ENCODE measurements around the gene RPS21. TPM values are rescaled to one million over a fixed set of nuclear protein-coding genes. Genes with fewer than 3 reads are reported as not detected.
"Not testable (repeated sequence)": the region's sequence is repeated elsewhere in the genome, so short reads cannot be mapped to it uniquely, and the experiment has no call there.

RPS21 gene
- polyA plus RNA-seq, 4 donors, result 692 to 1,041 (median 746) TPM

DNA sequence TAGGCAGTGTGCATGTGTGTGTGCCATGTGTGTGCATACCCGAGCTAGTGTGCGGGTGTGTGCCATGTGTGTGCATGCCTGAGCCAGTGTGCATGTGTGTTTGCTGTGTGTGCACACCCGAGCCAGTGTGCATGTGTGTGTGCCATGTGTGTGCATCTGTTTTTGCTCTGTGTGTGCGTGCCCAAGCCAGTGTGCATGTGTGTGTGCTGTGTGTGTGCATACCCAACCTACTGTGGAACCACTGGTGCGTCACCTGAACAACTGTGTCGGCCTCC is 34.8 kb downstream of the RPS21 start:
- no peak for DNase-seq (ENCODE audit: low read depth in 4 of 4, low spot score in 3 of 4)

DNA sequence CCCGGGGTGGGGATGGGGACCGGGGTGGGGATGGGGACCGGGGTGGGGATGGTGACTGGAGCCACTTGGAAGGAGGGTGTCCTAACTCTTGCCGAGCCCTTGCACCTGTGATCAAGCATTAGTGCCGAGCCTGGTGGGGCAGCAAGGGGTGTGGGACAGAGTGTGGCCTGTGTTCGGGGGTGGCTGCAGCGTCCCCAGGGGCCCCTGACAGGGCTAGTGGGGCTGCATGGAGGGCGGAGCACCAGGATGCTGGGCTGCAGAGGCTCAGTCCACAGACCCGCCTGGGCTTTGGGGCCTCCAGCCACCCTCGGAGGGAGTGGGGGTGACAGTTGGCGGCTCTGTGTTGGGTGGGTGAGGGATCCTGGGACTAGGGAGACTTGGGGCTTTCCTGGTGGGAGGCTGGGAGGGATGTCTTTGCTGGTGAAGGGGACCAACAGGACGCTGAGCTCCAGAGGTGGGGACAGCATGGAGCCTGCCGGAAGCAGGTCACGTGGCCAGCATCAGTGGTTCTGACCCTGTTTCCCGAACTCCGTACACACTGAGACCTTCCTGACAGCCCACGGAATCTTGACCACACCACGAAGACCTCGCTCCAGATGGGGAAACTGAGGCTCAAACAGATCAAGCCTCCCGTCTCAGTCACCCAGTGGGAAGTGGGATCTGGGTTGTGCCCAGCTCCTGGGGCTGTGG is 35.9 kb downstream of the RPS21 start:
- no peak for DNase-seq (ENCODE audit: low read depth in 4 of 4, low spot score in 3 of 4)

DNA sequence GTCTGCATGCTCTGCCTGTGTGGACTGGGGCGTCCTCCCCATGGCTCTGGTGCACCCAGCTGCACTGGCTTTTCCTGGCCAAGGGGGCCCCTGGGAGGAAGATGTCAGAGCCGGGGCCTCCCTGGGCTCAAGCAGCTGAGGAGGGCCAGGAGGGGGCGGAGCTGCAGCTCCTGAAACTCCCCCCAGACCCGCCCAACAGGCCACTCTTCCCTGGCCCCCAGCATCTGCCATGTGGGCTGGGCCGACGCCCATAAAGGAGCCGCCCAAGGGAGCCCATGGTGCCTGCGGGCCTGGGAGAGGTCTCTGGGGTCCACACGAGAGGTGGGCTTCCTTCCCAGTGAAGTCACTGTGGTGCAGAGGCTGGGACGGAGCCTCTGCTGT is 36.4 kb downstream of the RPS21 start:
- no peak for DNase-seq (ENCODE audit: low read depth in 4 of 4, low spot score in 3 of 4)

DNA sequence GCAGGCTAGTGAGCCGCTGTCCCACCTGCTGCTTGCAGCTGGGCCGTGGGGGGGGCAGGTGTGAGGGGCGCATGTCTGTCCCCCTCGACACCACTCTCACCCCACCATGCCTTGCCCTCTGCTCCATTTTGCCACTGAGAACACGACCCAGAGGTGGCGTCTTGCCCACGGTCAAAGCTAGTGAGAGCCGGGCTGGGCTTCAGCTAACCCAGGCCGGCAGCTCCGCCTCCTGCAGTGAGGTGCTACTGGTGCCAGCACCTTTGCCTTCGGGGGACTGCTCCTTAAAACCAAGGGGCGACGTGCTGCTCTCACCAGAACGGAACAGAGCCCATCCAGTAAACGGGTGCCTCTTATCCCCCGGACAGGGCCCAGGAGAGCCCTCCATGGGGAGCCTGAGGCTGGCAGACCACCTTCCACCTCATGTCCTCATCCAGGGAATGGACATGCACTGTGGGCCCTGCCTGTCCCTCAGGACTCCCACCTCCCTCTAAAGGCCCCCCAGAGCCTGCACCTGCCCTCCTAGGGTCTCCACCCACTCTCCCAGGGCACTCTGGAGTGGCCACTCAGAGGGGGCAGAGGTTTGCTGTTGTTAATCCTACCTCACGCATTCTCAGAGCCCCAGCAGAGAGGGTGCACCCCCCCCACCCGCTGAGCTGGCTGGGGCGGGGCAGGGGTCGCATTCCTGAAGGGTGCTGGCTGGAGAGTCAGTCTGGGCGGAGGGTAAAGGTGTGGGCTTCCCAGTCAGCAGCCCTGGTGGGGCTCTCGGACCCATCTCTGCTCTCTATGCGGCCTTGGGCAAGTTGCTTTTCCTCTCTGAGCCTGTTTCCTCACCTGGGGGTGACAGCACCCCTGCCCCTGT is 37.6 kb downstream of the RPS21 start:
- no peak for DNase-seq (ENCODE audit: low read depth in 4 of 4, low spot score in 3 of 4)

DNA sequence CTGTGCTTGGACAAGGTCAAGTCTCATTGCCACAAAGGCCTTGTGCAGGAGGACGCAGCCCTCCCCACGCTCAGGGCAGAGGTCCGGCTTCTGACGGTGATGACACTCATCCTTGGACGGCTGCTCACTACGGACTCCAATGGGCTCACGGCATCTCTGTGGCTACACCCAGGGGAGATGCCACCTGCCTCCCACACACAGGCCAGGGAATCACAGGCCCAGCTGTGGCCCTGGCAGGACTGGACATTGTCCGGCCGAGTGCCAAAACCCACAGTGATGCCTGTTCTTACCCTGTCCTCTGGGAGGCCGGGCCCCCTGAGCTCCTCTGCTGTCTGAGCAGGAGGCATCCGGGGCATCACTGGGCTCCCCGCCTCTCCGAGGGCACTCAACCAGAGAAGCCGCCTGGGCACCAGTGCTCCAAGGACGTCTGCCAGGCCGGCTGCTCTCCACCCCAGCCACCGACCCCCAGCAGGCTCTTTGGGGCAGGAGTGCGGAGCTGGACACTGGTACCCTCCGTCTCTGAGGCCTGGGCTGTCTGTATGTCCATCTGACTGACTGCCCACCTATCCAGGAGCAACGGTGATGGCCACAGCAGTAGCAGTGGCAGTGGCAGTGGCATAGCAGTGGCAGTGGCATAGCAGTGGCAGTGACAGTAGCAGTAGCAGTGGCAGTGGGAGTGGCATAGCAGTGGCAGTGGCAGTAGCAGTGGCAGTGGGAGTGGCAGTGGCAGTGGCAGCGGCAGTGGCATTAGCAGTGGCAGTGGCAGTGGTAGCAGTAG is 38.6 kb downstream of the RPS21 start:
- no peak for DNase-seq (ENCODE audit: low read depth in 4 of 4, low spot score in 3 of 4)

DNA sequence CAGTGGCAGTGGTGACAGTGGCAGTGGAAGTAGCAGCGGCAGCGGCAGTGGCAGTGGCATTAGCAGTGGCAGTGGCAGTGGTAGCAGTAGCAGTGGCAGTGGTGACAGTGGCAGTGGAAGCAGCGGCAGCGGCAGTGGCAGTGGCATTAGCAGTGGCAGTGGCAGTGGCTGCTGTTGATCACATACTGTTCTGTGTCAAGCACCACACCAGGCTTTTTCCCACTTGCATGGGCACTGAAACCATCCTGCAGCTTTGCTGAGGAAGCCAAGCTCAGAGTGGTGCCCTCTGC is 39.1 kb downstream of the RPS21 start:
- not testable (repeated sequence) for DNase-seq (ENCODE audit: low read depth in 4 of 4, low spot score in 3 of 4)

DNA sequence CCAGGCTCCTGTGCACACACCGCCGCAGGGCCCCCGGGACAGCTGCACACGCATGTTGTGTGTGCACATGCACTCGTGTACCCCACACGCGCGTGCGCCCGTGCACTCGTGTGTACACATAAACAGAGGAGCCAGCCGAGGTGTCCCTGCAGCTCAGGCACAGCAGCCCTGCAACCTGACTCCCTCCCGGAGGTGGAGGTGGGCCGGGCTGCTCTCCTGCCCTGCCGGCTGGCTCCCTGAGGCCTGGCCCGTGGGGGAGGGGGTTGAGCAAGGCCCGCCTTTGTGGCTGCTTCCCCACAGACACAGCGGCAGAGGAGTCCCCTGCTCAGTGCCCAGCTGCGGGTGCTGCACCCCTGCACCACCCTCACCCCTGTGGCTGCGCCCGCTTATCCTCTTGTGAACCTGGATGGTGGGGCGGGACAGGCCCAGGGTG is 39.8 kb downstream of the RPS21 start:
- no peak for DNase-seq (ENCODE audit: low read depth in 4 of 4, low spot score in 3 of 4)

DNA sequence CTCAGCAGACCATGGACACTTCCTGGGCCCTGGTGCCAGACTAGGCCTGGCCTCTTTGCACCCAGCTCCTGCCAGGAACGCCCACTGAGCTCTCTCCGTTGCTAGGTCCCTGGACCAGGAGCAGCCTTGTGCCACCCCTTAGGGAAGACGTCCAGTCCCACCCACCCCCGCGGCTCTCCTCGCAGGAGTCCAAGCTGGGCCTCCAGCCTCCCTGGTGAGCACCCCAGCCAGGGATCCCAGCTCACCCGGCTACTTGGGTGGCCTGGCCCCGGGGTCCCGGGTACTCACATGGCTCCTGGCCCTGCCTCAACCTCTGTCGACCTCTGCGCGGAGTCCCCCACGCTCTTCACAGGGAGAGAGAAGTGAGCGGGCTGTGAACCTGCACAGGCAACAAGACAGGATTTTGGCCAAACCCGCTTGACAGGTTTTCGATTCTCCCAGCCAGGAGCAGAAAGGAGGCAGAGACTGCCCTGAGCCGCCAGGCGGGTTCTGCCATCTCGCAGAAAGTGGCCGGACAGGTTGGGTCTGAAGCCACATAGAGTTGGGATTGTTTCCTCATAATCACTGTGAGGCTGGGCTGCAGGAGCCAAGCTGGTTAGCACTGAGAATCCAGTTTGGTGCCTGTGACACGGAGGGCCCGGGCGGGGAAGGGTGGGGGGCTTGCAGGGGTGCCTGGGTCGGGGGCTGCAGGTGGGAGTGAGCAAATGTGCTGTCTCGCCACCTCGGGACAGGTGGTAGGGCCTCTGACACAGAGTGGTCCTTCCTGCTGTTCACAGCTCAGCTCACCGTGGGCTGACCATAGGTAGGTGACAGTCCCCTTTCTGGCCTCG is 40.5 kb downstream of the RPS21 start, which contains the start of gene RBBP8NL:
RBBP8NL (minus strand) TSS at position 368 of the 830 bp plus-strand sequence. CDS start 7,892 bp downstream, outside the sequence.
- peak in 3 of 4 donors; percentile 63 to 78 (median 73) for DNase-seq (ENCODE audit: low read depth in 4 of 4, low spot score in 3 of 4)

DNA sequence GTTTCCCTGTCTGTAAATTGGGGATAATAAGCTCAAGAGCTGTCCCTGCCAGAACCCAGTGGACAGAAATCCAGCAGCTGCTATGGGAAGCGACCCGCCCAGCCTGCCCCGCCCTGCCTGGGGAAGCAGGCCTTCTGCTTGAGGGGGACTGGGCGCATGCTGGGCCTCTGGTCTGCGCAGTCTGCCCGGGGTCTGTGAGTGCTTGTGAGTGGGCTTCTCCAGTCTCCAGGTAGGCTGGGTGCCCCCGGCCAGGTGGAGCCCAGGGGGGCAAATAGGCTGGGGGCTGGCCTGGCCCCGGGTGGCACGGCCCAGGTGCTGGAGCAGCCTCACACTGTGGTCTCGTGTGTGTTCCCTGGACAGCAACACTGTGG is 41.1 kb downstream of the RPS21 start:
- no peak for DNase-seq (ENCODE audit: low read depth in 4 of 4, low spot score in 3 of 4)

DNA sequence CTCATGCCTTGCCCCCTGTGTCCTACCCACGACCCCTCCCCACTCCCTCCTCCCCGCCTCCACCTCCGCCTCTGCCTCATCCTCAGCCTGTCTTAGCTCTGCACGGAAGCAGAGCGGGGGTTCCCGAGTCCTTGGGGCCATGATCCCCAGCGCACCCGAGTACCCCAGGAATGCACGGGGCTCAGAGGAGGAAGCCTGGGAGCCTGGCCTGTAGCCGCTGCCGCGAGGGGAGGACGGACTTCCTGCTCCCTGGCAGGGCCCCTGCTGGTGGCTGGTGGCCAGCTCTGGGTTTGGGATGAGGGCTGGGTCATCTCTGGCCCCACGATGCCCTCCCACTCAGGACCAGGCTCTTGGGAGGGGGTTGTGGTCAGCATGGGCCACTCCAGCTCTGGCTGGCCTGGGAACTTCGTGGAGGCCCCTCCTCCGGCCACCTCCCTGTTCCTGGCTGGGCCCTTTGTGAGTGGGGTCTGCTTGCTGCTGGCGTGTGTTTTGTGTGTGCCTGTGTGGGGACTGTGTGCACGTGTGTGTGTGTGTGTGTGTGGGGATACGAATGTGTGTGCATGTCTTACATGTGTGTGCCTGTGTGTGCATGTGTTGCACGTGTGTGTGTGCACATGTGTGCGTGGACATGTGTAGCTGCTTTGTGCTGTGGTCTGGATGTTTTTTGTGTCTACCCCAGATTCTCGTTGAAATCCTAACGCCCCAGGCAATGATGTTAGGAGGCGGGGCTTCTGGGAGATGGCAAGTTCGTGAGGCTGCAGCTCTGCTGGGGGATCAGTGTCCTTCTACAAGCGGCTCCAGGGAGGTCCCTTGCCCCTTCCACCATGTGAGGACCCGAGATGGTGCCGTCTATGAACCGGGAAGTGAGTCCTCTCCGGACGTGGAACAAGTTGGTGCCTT is 41.7 kb downstream of the RPS21 start:
- DNase-seq (ENCODE audit: low read depth in 4 of 4, low spot score in 3 of 4), result no peak

DNA sequence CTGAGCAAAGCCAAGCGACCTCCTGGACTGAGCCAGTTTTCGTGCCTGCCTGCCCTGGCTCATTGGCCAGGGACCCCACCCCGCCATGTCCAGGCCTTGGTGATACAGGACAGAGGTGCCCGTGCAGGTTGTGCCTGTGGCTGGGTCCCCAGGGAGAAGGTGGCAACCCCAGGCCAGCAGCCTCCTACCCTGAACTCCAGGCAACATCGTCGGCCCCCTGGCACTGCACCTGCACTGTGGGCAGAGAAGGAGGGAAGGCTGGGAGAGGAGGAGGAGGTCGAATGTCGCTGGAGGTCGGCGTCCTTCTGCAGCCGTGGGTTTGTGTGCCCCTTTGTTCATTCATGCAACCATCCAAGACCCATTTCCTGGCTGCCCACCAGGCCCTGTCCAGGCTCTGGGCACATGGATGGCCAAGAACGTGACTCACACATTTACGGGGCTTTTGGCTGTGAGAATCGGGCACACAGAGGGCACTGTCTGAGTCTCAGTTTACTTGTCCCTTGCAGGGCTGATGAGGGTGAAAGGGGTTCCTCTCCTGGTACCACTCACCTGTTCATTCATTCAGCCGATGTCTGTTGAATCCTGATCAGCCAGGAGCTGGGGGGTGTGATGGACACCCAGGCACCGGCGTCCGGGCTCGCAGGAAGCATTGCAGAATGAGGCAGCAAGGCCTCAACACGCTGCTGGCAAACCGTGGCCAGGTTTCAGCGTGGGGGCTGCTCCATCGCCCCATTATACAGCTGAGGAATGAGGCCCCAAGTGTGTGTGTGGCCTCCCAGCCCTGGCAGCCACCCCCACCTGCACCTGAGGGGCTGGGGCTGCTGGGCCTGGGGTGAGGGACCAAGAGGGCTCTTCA is 42.8 kb downstream of the RPS21 start:
- DNase-seq (ENCODE audit: low read depth in 4 of 4, low spot score in 3 of 4), result no peak

DNA sequence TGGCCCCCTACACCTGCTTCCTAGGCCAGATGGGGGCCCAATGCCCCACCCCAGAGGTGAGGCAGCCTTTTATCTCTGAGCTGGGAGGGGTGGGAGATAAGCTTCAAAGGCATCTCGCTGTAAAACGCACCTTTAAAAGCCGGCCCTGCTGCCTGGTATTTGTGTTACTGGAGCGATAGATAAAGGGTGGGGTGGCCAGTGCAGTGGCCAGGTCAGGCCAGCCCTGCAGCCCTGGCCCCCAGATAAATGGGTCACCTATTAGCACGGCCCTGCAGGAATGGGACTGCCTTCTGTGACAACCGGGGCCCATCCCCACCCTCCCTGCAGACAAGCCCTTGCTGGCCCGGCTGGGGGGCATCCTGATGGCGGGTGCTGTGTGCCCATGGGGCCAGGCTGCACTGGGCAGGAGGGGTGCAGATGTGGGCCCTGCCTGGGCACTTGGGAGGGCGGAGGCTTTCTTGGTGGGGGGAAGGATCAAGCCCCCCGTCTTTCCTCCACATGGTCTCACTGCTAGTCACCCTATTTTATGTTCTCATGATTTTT is 43.5 kb downstream of the RPS21 start:
- no peak for DNase-seq (ENCODE audit: low read depth in 4 of 4, low spot score in 3 of 4)

DNA sequence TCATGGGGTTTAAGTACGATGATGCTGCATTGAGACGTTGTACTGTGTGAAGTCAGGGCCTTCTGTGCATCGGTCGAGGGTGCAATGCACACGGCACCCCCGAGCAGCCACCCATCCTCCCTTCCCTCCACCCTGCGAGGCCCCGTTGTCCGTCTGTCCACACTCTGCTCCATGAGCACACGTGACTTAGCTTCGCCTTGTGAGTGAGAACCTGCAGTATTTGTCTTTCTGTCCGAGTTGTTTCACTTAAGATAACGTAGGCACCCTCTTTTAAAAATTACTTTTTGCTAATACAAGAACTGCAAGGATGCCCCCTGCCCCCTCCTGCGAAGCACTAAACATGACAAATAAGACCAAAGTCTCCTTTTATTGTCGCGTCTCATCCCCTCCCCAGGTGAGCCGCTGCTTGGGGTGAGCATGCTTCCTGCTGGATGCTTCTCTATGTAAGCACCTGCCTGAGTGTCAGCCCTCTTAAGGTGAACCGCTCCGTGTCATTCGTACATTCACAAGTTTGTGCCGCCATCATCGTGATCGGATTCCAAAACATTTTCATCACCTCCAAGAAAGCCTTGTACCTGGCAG is 44.1 kb downstream of the RPS21 start:
- DNase-seq (ENCODE audit: low read depth in 4 of 4, low spot score in 3 of 4), result no peak

DNA sequence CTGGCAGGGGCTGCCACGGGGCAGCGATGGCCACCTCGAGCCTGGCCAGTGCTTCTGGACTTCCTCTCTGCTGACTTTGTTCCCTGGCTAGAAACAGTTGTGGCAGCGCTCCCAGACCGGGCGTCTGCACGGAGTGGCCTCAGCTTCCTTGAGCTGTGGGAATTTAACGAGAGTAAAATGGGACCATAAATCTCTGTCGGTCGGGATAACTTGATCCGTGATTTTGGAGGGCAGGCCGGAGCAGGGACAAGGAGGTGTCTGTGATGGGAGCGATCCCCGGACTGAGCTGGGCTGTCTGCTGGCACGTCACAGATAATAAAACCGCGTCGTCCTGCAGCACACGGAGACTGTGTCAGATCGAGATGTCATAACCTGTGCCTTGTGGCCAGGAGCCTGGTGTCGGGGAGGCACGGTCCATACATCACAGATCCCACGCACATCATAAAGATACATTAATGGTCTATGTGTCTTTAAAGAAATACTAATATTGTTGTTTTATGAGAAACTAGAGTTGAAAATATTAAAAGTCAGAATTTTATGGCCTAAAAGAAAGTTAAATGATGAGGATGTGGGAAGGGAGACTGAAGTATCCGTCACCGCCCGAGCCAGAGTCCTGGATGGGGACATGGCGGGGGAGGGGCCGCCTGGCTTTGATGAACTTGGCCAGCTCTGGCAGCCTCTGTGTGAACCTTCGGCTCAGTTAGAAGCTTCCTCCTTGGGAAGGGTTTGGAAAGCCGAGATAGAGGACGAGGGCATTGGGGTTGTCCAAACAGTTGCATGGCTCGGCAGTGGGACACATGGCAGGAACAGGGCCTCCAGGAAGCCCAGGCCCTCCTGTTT is 47.0 kb downstream of the RPS21 start:
- no peak for DNase-seq (ENCODE audit: low read depth in 4 of 4, low spot score in 3 of 4)

DNA sequence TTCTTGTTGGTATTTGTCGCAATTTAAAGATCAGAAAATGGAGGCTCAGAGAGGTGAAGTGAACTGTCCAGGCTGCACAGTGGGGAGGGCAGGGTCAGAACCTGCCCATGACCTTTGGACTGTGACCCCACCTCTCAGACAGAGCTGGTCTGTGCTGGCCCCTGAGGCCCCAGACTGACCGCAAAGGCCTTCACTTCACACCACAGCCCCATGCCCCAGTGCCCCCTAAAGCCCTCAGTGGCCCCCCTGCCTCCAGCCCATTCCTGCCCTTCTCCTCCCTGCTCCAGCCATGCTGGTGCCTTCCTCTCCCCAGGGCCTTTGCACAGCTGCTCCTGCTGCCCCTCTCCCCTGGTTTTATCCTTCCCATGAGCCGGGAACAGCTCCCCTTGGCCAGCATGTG is 49.8 kb downstream of the RPS21 start:
- DNase-seq (ENCODE audit: low read depth in 4 of 4, low spot score in 3 of 4), result no peak

DNA sequence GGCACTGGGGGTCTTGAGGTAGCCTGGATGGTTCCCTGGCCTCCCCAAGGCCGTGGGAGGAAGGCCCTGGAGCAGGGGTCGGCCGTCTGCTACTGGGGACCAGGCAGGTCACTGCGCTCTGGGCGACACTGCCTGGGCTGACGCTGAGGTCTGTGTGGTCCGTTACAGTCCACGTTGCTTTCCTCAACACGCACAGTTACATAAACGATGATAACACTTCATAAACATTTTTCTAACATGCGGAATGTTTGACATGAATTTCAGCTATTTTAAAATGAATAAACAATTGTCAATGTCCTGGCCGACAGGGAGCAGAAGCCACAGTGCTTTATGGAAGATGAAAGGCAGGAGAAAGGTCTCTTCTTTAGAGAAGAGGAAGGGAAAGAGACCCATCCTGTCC is 50.6 kb downstream of the RPS21 start:
- no peak for DNase-seq (ENCODE audit: low read depth in 4 of 4, low spot score in 3 of 4)

DNA sequence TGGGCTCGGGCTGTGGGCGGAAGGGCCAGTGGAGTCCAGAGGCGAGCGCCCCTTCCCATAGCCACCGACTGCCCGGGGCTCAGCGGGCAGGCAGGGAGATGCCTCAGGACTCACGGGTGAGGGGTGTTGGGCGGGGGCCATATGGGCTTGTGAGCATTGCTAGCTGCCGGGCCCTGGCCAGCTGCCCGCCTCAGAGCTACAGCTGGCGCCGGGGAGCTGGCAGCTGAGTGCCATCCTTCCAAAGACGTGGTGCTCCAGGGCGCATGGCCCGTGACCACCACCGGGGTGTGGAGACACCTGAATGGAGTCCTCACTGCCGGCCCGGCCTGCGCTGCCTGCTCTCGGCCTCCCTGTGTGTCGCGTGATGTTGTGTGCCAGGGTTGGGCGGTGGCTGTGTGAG is 51.0 kb downstream of the RPS21 start:
- DNase-seq (ENCODE audit: low read depth in 4 of 4, low spot score in 3 of 4), result no peak
